GM18870 (cell line): ENCODE results near the gene RFFL.
"Not testable (repeated sequence)": the region's sequence is repeated elsewhere in the genome, so short reads cannot be mapped to it uniquely, and the experiment has no call there.

Source experiments
- ATAC-seq: cut with Tn5 transposase; IDR thresholded peaks from one replicate; pipeline ENCODE4 v1.9.1; 2021; ENCODE audit warnings: moderate library complexity; ENCODE audit not compliant: unreplicated experiment

Gene RFFL

DNA sequence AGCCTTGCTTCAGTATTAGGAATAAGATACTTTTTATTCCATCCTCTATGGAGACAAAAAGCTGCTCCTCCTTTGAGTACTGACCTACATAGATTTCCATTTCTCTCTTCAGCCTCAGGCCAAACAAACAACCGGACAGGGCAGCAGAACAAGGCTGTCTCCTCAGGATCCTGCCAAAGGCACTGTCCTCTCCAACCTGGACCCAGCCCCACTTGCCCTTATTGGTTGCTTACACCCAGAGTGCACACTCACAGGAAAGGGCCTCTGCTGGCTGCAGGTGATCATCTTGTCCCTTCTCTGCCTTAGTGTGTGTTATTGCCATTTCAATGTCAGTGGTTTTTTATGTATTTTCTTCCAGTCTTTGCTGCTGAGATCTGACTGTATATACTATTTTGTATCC lies 56.5 kb downstream of the RFFL start:
- ATAC-seq: no peak

- no peak for ATAC-seq
These were observed 57.2 kb downstream of the RFFL start for GRCh38 chr17:35006345-35006744.

- no peak for ATAC-seq
These were observed 59.7 kb downstream of the RFFL start for GRCh38 chr17:35003778-35004177.

- no peak for ATAC-seq
These were observed 60.5 kb downstream of the RFFL start for GRCh38 chr17:35002876-35003551.

DNA sequence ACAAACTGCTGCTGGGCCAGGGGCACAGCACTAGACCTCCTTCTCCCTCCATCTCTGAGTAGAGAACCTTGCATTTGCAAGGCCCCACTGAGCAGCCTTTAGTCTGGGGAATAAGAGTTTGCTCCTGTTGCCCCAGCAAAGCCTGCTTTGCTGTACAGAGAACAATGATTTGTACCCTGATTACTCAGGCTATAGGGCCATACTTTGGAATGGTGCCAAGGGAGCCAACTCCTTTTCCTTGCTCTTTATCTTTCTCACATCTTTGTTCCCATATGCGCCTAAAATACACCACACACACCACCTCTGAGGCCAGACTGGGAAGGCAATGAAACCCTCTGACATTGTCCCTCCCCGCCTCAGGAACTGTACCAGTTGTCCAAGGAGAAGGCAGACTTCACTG lies 62.0 kb downstream of the RFFL start:
- ATAC-seq: no peak

DNA sequence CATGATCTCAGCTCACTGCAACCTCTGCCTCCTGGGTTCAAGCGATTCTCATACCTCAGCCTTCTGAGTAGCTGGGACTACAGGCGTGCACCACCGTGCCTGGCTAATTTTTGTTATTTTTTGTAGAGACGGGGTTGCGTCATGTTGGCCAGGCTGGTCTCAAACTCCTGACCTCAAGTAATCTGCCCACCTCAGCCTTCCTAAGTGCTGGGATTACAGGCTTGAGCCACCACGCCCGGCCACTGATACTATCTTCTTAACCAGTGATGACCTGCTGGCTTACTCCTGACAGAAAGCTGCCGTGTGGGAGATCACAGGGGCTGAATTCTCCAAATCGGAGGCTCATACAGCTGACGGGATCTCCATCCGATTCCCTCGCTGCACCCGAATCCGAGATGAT lies 62.5 kb downstream of the RFFL start:
- ATAC-seq: not testable (repeated sequence)

DNA sequence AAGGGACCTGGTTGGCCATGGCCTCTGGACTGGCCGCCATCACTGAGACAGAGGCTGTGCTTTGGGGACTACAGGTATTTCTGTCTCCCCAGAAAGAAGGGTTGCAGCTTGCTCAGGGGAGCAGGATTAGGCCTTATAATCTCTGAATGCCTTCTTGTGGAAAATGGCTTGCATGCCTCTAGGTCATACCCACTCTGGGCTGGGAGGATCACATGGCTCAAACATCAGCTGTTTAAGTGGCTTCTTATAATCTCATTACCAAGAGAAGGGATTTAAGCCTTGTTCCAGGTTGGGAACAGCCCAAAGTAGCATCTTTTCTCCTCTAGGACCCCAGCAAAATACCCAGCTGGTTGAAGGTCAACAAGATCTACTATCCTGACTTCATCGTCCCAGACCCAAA lies 64.1 kb downstream of the RFFL start:
- no peak for ATAC-seq

DNA sequence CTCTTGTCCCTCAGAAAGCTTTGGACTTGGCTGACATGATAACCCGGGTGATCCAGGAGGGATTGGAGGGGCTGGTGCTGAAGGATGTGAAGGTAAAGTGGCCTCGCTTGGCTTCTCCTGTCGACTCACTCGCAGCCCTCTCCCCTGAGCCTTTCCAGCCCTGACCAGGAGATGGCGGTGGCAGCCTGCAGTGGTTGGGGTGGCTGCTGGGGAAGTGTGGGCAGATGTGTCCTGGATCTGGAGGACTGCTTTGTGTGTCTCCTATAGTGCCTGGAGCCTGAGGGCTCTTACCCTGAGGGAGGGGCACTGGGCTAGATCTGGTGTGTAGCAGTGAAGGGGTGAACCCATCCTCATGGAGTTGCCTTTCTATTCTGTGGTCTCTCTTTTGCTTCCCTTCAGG lies 65.3 kb downstream of the RFFL start:
- ATAC-seq: no peak

GRCh38 chr17:34997355-34997862 lies 66.1 kb downstream of the RFFL start:
- no peak for ATAC-seq

- ATAC-seq: no peak
These were observed 66.9 kb downstream of the RFFL start for GRCh38 chr17:34996422-34997285.

DNA sequence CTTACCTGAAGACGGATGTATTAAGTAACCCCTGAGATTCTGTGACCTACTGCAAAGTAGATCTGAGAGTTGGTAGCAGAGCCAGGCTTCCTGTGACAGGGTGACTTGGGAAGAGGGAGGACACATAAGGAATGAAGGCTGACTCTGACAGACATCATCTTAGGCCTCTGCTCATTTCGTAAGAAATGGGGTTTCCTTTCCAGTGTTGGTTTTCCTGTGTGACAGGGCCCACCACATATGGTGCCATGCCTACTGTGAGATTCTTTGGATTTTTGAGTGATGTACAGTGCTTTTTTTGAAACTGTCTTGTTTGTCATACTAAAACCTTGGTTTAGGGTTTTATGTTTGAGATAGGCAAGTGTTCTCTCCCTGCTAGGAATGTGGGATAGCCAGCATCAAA lies 70.5 kb downstream of the RFFL start:
- no peak for ATAC-seq

GRCh38 chr17:34991606-34992005 lies 71.9 kb downstream of the RFFL start:
- no peak for ATAC-seq

GRCh38 chr17:34990921-34991365 lies 72.6 kb downstream of the RFFL start:
- no peak for ATAC-seq

DNA sequence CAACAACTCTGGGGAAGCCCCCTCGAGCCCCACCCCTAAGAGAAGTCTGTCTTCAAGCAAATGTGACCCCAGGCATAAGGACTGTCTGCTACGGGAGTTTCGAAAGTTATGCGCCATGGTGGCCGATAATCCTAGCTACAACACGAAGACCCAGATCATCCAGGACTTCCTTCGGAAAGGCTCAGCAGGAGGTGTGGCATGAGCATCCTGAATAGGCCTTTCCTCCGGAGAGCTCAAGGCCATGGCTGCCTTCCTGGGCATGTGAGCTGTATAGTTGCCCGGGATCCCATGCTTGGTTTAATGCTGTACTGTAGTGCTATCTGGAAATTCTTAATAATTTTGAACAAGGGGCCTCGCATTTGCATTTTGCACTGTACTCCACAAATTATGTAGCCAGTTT lies 74.0 kb downstream of the RFFL start:
- no peak for ATAC-seq

DNA sequence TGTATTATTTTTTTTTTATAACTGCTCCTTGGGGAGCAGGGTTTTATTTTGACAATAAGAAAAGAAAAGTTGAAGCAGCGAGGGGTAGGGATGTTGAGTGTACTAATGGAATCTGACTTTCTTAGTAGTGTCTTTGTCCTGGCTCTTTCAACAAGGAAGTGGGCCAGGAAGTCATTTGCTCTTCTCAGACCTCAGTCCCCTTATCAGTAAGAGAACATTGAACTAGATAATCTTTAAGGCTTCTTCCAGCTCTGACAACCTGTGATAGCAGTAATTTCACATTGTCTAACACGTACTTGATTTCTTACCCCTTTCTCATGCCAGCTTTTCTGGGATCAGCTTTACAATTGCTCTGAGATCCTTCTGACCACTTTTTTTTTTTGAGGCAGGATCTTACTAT lies 74.9 kb downstream of the RFFL start:
- ATAC-seq: no peak

DNA sequence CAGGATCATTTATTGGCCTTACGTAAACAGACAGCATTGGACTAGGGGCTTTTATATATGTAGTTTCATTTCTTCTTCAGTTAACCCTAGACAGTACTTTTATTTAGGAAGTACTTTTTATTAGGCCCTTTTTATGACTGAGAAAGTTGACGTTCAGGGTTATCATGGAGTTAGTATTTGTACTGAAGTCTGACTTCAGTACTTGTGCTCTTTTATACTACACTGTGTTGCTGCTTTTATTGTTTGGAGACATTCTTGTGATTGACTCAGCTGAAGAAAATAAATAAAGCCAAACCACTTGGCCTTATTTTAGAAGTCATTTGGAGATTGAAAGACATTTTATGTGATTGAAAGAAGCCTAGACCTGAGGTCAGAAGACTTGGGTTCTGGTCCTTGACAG lies 76.3 kb downstream of the RFFL start:
- ATAC-seq: no peak

GRCh38 chr17:34981538-34982241 lies 81.8 kb downstream of the RFFL start:
- no peak for ATAC-seq

GRCh38 chr17:34980681-34981537 lies 82.6 kb downstream of the RFFL start:
- ATAC-seq: peak; percentile 52

DNA sequence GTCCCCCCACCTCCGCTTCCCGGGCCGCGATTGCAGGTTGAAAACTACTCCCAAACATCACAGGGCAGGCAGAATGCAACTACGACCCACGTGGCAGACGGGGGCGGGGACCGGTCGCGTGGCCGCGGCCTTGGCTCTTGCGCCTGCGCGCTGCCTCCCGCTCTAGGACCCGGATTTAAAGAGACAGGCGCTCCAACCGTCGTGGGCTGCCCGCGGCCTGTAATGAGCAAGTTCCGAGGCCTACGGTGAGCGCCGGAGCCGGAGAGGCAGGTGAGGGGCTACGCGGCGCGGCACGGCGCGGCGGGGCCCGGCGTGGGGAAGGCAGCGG lies 83.2 kb downstream of the RFFL start, which contains the start of gene LIG3:
Gene LIG3 (plus strand): TSS at position 160 of the 328 bp plus-strand sequence. CDS start 2,494 bp downstream, outside the sequence.
- ATAC-seq: peak; percentile 63

GRCh38 chr17:34979650-34980352 lies 83.7 kb downstream of the RFFL start:
- ATAC-seq: no peak
